Fibroblast of gingiva (primary cell): ENCODE data around the gene MYL12A.

Experiments used
- DNase-seq: peaks from one replicate; pipeline ENCODE4 v3.0.0-alpha.2; 2011; ENCODE audit warnings: low read depth

MYL12A gene

DNA sequence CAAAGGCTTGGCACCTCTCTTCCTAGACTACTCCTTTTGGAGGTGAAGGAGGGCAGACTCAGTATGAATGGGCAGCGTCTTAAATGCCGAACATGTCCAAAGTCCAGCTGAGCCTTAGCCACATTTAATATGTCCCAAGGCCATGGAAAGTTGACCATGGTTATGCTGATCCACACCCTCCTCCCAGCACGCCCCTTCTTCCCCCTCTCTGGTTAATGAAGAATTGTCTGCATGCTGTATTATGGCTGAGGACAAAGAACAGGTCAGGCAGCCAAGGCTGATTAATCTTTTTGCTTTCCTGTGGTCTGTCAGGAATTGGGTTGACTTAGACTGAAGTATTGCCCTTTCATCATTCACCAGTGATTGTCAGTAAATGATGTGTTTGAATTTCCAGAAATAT, 22.0 kb upstream of the MYL12A start:
- no peak for DNase-seq

DNA sequence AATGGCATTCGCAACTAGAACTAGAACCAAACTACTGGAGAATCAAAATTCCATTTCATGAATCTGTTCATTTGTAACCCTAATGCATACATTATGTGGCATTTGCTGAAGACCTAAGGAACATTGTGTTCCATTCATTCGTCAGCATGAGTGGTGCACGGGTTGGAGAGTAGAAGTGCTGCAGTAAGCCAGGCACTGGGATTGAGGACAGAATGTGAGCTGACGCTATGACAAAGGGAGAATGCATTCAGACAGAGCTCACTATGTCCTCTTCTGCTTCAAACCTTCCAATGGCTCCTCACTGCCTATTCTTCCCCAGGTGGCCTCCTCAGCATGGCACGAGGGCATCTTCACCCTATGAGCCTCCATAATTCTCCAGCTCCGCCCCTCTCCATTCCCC, 21.6 kb upstream of the MYL12A start:
- DNase-seq = no peak

DNA sequence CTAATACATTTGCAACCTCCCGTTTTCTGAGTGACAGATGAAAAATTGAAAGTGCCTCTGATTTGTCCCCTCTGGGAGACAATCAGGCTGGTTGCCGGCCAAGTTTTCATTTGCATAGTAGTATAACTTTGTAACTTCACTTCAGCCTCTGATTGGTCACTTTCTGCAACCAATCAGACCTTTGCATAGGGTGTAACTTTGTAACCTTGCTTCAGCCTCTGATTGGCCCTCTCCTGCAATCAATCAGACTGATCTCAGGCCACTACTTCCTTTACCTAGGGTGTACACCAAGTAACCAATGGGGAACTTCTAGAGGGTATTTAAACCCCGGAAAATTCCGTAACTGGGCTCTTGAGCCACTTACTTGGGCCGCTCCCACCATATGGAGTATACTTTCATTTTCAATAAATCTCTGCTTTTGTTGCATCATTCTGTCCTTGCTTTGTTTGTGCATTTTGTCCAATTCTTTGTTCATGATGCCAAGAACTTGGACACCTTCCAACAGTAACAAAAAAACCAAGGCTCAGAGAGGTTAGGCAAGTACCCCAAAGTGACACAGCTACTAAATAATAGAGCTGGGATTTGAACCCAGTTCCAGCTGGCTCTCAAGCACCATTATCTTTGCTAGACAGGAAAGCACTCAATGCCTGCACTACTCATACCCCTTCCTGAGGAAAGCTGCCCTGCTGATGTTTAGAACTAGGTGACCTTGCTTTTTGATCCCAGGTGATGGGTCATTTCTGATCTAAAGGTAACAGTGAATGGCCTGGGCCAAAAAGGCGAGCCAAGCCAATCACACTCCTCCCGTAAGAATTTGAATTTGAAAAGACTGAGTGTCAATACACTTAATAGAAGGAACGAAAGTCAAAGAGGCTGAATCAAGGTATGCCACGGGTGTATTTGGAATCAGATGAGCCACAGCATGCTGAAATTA, 16.9 kb upstream of the MYL12A start:
- DNase-seq = peak; percentile 55

DNA sequence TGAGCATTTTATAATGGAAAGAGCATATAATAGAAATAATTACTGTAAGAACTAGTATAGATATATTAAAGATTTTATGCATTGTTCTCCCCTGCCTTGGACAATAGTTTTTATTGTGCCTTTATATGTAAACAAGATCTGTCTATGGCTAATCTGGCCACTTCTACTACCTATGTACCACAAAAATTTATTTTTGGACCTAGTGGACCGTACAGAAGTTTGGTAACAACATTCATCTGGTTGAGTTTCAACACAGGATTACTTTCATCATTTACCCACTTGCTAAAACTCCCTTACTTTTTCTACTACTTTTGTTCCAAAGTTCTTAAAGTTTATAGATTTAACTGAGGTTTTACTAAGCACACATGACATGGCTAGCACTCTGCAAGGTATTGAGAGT, 14.6 kb upstream of the MYL12A start:
- no peak for DNase-seq

DNA sequence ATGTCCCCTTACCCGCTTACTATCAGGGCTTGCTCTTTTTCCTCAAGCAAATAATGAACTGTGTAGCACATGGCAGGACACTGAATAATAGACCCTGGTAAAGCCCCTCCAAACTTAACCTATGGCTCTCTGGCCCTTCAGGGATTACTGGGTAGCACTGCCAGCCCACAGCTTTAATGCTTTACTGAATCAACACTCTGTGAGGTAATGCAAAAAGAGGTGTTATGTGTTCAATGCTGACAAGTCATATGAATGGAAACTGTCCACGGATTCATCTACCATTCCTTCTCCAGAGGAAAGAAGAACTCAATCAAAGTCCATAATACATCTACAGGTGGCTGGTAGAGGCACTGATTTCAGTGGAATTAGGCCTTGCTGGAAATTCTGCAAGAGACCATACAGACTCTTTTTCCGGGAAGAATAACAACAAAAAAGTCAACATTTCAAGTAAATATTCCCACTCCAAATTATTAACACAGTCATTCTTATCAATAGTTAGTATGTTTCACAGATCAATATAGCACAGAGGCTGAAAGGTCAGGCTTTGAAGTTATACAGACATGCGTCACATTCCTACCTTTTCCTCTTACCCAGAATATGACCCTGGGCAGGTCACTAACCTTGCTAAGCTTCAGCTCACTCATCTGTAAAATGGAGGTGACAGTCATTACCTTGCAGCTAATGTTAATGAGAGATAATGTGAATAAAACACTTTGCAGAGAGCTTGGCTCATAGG, 14.0 kb upstream of the MYL12A start:
- no peak for DNase-seq

DNA sequence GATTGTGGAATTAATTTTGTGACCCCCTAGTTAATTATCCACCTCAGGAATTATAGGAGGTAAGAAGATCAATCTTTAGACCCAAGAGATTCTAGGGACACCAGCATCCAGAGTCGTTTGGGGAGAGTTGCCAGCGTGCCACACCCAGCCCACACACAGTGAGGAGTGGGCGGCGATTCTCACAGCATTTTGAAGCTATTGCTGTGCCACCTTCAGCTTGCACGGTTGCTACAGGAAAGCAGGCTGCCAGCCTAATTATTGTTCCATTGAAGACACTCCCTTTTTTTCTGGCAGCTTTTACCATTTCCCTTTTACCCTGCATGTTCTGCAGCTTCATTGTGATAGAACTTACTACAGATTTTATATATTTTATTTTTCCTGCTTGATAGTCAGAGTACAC, 13.1 kb upstream of the MYL12A start:
- no peak for DNase-seq

DNA sequence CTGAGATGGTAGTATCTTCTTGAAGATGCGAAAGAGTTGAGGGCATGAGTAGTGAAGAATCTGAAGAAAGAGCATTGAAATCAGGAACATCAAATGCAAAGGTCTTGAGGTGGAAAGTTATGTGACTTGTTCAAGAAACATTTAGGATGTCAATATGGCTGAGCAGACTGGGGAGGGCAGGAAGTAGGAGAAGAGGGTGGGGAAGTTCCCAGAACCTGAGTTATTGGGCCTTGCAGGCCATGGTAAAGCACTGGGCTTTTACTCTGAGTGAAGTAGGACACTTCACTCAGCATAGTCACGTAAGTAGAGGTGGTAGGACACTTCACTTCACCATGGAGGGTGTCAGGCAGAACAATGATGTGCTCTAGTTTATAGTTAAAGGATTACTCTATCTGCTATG, 11.8 kb upstream of the MYL12A start:
- DNase-seq = no peak

DNA sequence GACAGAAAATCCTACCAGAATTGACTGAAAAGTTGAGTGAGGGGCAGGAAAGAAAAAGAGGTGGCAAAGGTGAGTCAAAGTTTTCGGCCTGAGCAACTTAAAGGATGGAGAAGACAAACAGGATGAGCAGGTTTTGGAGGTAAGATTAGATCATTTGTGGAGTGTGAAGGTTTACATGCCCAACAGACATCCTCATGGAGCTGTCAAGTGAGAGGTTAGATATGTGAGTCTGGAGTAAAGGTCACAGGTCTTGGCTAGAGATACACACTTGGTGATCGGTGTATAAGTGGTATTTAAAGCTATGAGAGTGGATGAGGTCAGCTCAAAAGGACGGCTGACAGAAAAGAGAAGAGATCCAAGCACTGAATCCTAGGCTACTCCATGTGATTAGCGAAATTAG, 11.1 kb upstream of the MYL12A start:
- DNase-seq = no peak

DNA sequence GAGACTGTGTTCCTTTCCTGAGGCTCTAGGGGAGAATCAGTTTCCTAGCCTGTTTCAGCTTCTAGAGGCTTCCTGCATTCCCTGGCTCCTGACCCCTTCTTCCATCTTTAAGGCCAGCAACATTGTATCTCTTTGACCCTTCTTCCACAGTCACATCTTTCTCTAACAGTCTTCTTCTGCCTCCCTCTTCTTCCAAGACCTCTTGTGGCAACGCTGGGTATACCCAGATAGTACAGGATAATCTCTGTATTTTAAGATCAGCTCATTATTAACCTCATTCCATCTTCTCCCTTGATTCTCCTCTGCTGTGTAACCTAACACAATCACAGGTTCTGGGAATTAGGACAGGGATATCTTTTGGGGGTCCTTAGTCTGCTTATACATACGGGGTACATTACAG, 8.9 kb upstream of the MYL12A start:
- DNase-seq = no peak

DNA sequence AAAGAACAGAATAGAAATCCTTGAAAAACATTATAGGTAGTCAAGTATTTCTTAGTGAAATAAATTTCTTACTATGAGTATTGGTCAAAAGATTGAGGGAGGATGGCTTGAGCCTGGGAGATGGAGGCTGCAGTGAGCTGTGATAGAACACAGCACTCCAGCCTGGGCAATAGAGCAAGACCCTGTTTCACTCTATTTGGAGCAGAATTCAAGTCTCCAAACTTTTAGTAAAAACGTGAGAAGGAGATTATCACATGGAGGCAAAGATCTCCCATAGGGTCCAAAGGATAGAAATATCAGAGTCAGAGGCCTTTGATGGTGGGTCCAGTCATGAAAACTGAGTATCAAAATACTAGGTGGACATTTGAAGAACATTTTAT, 2.4 kb upstream of the MYL12A start:
- no peak for DNase-seq

DNA sequence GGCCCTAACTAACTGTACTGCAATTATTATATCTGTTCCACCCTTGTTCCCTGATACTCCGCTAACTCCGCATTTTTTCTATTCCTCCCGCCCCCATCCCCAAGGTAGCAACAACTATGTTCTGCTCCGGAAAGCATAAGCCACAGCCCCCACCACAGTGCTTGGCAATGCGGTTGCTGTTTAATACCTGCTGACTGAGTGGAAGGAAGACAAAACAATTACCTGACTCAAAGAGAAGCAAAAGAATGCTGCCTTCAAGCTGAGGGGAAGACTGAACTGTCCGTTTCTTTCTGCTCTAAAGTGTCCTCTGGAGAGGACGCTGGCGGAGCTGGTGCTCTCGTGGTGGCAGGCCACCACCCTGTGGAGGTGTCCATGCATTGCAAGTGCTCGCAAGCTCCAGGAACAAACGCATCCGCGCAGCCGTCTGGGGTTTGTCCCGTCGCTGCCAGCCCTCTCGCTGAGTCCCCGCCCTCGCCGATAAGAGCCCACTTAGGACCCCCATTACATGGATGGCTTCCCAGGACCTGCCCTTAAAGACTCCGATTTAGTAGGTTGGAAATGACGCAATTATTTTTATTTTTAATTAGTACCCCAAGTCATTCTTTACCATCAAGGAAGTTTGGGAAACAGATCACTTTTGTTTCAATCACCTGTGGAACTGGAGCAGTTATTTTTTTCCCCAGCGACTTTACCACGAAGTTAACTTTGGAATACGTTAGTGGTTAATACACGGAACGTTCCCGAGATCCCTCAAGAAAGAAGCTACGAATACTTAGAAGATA, 1.6 kb upstream of the MYL12A start:
- DNase-seq = peak; percentile 86

DNA sequence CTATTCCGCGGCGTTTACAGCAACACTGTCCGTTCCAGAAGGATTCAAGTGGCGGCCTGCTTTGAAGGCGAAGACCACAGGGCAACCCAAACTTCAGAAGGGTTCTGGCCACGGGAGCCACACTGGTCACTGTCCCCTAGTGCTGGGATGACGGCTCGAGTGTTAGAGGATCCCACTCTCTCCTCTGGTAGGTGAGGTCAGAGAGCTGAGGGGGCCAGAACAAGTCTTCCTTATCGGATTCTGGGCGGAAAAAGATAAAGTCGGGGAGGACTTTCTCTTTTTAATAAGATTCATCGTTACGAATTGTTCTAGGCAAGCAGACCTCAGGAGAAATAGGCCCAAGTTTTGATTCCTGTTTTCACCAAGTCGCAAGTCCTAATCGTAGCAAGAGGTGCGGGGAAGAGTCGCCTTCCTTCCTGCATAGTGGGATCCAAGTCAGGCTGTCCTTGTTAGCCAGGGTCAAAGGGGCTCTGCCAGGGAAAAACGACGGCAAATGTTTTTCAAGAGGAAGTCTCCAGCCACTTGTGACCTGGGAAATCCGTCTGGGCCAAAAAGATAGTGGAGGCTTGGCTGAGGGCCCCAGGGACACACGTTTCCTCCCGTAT, 864 bp upstream of the MYL12A start:
- DNase-seq = no peak

DNA sequence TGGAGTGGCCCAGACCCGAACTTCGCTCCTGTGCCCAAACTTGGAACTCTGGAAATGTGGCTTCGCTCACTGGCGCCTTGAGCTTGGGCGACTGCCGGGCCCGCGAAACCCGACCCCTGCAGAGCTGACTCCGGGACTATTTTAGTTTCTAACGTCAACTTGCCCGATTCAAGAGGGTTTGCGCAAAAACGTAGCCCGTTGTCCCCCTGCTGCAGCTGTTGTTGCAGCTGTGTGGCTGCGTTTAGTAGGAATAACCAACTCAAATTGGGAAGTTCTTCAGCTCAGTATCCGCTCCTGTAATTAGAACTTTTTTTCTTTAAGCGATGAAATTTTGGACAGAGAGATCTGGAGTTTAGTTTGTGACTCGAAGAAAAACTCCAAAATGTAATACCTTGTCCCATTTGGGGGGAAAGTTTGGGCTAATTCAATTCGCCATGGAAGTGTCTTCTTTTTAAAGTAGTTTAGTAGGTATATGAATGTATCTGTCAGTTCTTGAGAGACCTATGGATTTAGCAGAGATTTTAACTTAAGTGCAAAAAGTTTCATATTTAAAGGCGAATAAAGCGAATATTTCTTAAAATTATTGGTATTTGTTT, 559 bp downstream of the MYL12A start:
- peak; percentile 72 for DNase-seq

DNA sequence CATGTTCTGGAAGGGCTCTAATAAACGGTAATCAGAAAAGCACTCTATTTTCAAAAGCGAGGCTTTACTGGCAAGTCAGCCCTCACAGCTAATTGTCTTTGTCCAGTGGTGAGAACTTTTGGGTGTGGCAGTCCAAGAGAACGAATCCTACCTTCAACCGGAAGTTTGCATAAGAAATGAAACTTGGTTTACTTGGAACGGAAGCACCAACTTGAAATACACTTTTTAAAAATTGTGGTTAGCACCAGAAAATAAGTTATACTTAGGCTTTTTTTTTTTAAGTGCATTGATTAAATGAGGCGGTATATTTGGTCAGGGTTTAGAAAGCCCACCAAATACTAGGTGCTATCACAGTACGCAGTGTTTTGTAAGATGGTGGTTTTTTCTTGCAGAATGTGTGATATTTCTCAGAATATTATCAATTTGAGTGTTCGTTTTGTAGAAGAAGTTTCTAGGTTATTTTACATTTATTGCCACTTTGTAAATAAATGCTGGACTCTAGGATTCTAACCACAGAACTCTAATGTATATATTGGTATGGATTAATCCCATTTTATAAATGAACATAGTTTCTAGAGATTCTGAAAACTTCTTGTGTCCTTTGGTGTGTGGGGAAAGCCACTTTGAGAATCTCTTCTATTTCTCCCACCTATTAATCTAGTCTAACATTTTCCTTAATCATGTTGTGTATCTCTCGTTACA, 1.2 kb downstream of the MYL12A start:
- DNase-seq = peak; percentile 42

DNA sequence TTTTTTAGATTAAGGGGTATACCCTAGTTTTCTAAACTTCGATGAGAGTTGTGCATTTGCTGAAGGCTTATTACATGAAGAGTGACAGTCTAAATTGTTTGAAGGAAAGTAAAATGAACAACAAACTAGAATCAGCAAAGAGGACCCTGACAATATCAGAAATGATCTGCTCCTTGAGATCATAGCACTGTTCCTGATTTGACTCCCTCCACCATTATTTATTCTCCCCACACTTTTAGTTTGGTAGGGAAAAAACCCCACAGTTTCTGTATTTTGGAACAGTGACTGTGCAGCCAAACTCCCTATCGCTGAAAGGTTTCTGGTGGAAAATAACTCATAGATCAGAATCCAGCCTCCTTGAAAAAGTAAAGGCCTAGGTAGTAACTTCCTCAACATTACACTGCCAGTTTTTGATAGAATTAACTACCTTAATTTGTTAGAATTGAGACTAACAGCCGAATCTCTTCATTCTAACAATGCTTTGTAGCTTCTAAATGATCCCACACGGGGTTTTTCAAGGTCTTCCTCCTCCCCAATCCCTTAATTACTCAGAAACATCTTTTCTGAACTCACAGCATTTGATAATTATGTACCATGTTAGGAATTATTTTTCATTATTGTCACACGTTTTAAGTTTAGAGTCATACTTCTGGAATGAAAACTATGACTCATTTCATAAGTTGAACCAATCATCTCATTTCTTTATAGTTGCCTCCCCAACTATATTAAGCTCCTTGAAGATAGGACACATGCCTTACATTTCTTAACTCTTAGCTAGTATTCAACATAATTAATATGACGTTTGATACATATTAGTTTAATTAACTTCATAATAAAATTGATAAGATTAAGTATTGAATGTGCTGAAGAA, 2.9 kb downstream of the MYL12A start:
- peak; percentile 67 for DNase-seq

DNA sequence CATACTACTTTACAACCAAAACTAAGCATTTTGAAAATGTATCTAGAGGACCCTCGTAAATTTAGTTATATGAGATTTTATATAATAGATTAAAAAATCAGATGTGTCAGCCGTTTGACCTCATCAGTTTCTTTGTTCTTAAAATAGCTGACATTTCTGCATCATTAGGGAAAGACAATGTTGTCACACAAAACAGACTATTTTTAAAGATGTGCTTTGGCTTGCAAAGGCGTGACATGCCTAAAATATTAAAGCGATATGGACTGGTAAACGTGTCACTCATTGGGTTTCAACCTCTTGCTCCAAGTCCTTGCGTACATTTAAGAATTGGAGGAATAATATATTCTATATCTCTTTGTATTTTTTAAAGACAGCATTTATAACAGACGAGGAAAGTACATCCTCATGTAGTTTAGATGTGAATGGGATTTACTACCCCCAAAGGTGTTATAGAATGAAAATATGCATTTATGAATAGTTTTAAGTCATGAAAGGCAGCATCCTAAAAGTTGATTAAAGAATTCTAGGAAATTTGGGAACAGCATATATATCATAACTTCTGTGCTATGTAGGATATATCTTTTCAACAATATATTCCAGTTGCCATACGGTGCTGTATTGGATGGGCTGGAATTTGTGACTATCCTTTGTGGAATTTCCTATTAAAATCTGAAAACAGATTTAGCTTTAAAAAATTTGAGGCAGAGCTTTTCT, 3.8 kb downstream of the MYL12A start:
- DNase-seq = no peak

DNA sequence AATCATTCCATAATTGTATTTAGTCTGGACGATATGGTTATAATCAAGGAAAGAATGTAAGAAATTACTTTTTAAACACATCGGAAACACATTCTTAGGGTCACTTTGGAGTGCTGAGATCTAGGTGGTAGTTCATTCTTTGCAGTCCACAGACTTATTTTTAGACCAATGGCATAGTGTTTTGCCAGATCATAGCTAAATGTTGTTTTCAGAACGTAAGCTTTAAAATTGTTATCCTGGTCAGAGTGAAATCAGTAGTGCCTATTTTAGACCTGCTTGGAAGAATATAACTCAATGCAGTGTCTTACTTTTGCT, 4.3 kb downstream of the MYL12A start:
- peak; percentile 20 for DNase-seq

DNA sequence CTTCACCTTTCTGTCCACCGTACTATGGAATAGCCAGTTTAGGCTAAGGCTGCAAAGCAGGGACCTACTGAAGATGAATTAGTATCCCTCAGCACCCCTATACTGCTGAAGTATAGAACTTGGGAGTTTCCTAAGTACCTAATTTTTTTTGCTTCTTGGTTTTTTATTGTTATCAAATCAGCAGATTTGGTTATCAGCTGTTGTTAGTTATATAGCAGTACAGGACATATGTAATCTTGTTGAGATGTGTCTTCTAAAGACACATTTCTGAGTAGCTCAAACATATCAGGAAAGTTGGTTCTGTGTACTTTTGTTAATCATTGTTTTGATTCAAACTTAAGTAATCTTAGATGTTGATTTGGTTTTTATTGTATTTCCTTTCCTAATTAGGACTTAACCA, 5.2 kb downstream of the MYL12A start:
- DNase-seq = no peak

DNA sequence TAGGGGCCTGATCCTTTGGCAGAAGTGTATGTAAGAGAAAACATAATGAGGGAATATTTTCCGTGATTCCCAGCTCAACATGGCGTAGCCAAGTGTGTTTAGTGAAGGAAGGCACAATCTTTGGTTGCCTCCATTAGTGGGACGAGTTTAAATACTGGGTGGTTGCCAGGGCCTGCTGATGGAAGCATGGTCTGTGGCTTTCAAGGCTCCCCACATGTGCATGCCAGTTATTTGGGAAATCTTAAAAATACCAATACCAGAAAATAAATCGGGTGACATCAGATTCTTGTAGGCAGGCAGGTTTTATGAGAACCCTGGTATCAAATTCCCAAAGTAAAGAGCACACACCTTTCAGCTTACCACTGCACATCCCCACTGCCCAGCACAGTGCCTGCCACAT, 7.1 kb downstream of the MYL12A start:
- no peak for DNase-seq
